HL-60 (cell line): ENCODE results near the gene XYLT1.

Experiments
- DNase-seq, 2 experiments: peaks; one replicate each; pipeline ENCODE4 v3.0.0-alpha.2; 2010 to 2020; ENCODE audit warnings: low read depth in 1 of 2, low spot score in 1 of 2
- H3K27ac ChIP-seq: fragments of 250-450 bp; sonication (Bioruptor Pico); replicated peaks from 2 replicates; pipeline ENCODE4 v1.5.1; 2020; ENCODE audit warnings: mild to moderate bottlenecking, moderate library complexity
- H3K27me3 ChIP-seq: fragments of 250-450 bp; sonication (Bioruptor Pico); 2 replicates; pipeline ENCODE4 v1.5.1; 2021; ENCODE audit warnings: mild to moderate bottlenecking, moderate library complexity; ENCODE audit not compliant: insufficient read depth, poor library complexity, severe bottlenecking
- H3K4me3 ChIP-seq: replicated peaks from 2 replicates; pipeline ENCODE4 v1.5.1; 2011; ENCODE audit warnings: mild to moderate bottlenecking, control low read depth, low read length; ENCODE audit not compliant: insufficient read depth
- CTCF ChIP-seq: IDR thresholded peaks from one replicate; pipeline ENCODE4 v1.5.1; 2011; ENCODE audit warnings: low read length, control low read depth, inconsistent platforms; ENCODE audit not compliant: insufficient read depth
- GABPA ChIP-seq: IDR thresholded peaks from 2 replicates; pipeline ENCODE4 v1.6.1; 2012; ENCODE audit warnings: low read depth
- POLR2AphosphoS5 ChIP-seq: IDR thresholded peaks from 2 replicates; pipeline ENCODE4 v1.6.1; 2012; ENCODE audit warnings: low read depth
- SPI1 ChIP-seq: IDR thresholded peaks from 2 replicates; pipeline ENCODE4 v1.6.1; 2012; ENCODE audit warnings: low read depth, mild to moderate bottlenecking, borderline replicate concordance
- TF ChIP-seq, protein P1 (sequence below): IDR thresholded peaks from 2 replicates; pipeline ENCODE4 v1.6.1; 2012; ENCODE audit warnings: low read depth; ENCODE audit not compliant: insufficient replicate concordance

XYLT1 gene

GRCh38 chr16:17252701-17253100 lies 218.1 kb downstream of the XYLT1 start:
- TF ChIP-seq GABPA (no peak), CTCF (no peak), POLR2AphosphoS5 (no peak), SPI1 (no peak)
- TF ChIP-seq, protein P1, sequence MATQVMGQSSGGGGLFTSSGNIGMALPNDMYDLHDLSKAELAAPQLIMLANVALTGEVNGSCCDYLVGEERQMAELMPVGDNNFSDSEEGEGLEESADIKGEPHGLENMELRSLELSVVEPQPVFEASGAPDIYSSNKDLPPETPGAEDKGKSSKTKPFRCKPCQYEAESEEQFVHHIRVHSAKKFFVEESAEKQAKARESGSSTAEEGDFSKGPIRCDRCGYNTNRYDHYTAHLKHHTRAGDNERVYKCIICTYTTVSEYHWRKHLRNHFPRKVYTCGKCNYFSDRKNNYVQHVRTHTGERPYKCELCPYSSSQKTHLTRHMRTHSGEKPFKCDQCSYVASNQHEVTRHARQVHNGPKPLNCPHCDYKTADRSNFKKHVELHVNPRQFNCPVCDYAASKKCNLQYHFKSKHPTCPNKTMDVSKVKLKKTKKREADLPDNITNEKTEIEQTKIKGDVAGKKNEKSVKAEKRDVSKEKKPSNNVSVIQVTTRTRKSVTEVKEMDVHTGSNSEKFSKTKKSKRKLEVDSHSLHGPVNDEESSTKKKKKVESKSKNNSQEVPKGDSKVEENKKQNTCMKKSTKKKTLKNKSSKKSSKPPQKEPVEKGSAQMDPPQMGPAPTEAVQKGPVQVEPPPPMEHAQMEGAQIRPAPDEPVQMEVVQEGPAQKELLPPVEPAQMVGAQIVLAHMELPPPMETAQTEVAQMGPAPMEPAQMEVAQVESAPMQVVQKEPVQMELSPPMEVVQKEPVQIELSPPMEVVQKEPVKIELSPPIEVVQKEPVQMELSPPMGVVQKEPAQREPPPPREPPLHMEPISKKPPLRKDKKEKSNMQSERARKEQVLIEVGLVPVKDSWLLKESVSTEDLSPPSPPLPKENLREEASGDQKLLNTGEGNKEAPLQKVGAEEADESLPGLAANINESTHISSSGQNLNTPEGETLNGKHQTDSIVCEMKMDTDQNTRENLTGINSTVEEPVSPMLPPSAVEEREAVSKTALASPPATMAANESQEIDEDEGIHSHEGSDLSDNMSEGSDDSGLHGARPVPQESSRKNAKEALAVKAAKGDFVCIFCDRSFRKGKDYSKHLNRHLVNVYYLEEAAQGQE: no peak
- H3K27ac ChIP-seq: no peak overlapping the region
- no peaks in the 10 kb centered on the region for H3K27me3 ChIP-seq
- DNase-seq: no peak
- no peak overlapping the region for H3K4me3 ChIP-seq

- Histone ChIP-seq H3K27ac (no peak overlapping the region), H3K4me3 (no peak overlapping the region), H3K27me3 (no peaks in the 10 kb centered on the region)
- no peak for DNase-seq
- TF ChIP-seq CTCF (no peak), GABPA (no peak), SPI1 (no peak), POLR2AphosphoS5 (no peak)
- TF ChIP-seq, protein P1: no peak
Observed at GRCh38 chr16:17252064-17252463, 218.7 kb downstream of the XYLT1 start.

GRCh38 chr16:17251496-17251895 lies 219.3 kb downstream of the XYLT1 start:
- Histone ChIP-seq H3K27me3 (no peaks in the 10 kb centered on the region), H3K4me3 (no peak overlapping the region), H3K27ac (no peak overlapping the region)
- TF ChIP-seq CTCF (no peak), SPI1 (no peak), POLR2AphosphoS5 (no peak), GABPA (no peak)
- TF ChIP-seq, protein P1: no peak
- no peak for DNase-seq
